HepG2 (cell line): ENCODE results near the gene ZNF669. TPM values are rescaled to one million over a fixed set of nuclear protein-coding genes. Genes with fewer than 3 reads are reported as not detected.

Experiments used
- ARID5B ChIP-seq: IDR thresholded peaks from 2 replicates; pipeline ENCODE4 v1.4.0; 2020; ENCODE audit warnings: mild to moderate bottlenecking, missing genetic modification reagents
- BORCS8-MEF2B ChIP-seq: sonication (generic); formaldehyde crosslinking; IDR thresholded peaks from 2 replicates; pipeline ENCODE4 v1.8.0; 2022; ENCODE audit warnings: mild to moderate bottlenecking, missing genetic modification reagents
- FOSL1 ChIP-seq: sonication (generic); formaldehyde crosslinking; IDR thresholded peaks from 2 replicates; pipeline ENCODE4 v1.9.0; 2021; ENCODE audit warnings: missing genetic modification reagents, borderline replicate concordance
- FOXA3 ChIP-seq: IDR thresholded peaks from 2 replicates; pipeline ENCODE4 v1.6.1; 2016; ENCODE audit warnings: missing genetic modification reagents, missing compliant biosample characterization
- HMGXB3 ChIP-seq: sonication (generic); formaldehyde crosslinking; IDR thresholded peaks from 2 replicates; pipeline ENCODE4 v1.4.0; 2020; ENCODE audit warnings: missing genetic modification reagents, borderline replicate concordance
- IRF1 ChIP-seq: sonication (generic); formaldehyde crosslinking; IDR thresholded peaks from 2 replicates; pipeline ENCODE4 v1.4.0; 2020; ENCODE audit warnings: low read depth, mild to moderate bottlenecking, missing genetic modification reagents
- SP140L ChIP-seq: sonication (generic); formaldehyde crosslinking; IDR thresholded peaks from 2 replicates; pipeline ENCODE4 v1.4.0; 2020; ENCODE audit warnings: missing genetic modification reagents, borderline replicate concordance
- U2AF1 ChIP-seq: fragments of 200-400 bp; formaldehyde crosslinking; optimal IDR thresholded peaks from 2 replicates; pipeline ENCODE3; 2017; ENCODE audit warnings: mild to moderate bottlenecking, low read depth, low read length
- XBP1 ChIP-seq: sonication (generic); formaldehyde crosslinking; IDR thresholded peaks from 2 replicates; pipeline ENCODE4 v1.5.0; 2020; ENCODE audit warnings: missing genetic modification reagents
- ZBTB3 ChIP-seq: sonication (generic); formaldehyde crosslinking; IDR thresholded peaks from 2 replicates; pipeline ENCODE4 v1.4.0; 2020; ENCODE audit warnings: low read depth, mild to moderate bottlenecking, moderate library complexity, missing genetic modification reagents, borderline replicate concordance
- ZGPAT ChIP-seq: IDR thresholded peaks from 2 replicates; pipeline ENCODE4 v1.6.1; 2016; ENCODE audit warnings: mild to moderate bottlenecking
- ZMYM2 ChIP-seq: sonication (generic); formaldehyde crosslinking; IDR thresholded peaks from 2 replicates; pipeline ENCODE4 v1.8.0; 2022; ENCODE audit warnings: mild to moderate bottlenecking, missing genetic modification reagents
- ZNF180 ChIP-seq: sonication (generic); formaldehyde crosslinking; IDR thresholded peaks from 2 replicates; pipeline ENCODE4 v1.4.0; 2020; ENCODE audit warnings: low read depth, missing genetic modification reagents, borderline replicate concordance
- ZNF382 ChIP-seq: sonication (generic); formaldehyde crosslinking; IDR thresholded peaks from 2 replicates; pipeline ENCODE4 v1.5.0; 2020; ENCODE audit warnings: missing genetic modification reagents, mild to moderate bottlenecking, borderline replicate concordance
- ZNF567 ChIP-seq: sonication (generic); formaldehyde crosslinking; IDR thresholded peaks from 2 replicates; pipeline ENCODE4 v1.8.1; 2023; ENCODE audit warnings: mild to moderate bottlenecking, missing genetic modification reagents, borderline replicate concordance
- ZNF615 ChIP-seq: sonication (generic); formaldehyde crosslinking; IDR thresholded peaks from 2 replicates; pipeline ENCODE4 v1.5.0; 2020; ENCODE audit warnings: mild to moderate bottlenecking, missing genetic modification reagents, borderline replicate concordance
- ZNF713 ChIP-seq: sonication (generic); formaldehyde crosslinking; IDR thresholded peaks from 2 replicates; pipeline ENCODE4 v1.4.0; 2020; ENCODE audit warnings: mild to moderate bottlenecking, missing genetic modification reagents
- polyA plus RNA-seq, 8 experiments: library from polyadenylated mRNA; depleted of rRNA in 3 of 8; stranded (reverse) in 7 of 8; unstranded in 1 of 8; fragments of >200 nt; fragmentation: Illumina TruSeq in 4 of 8; extraction: Trizol in 4 of 8; gene quantifications; 2 replicates each; pipeline versions ENCODE4 v1.2.1 to v1.2.3, GENCODE V29; 2011 to 2016; ENCODE audit warnings: low read depth in 4 of 8, missing spikeins in 1 of 8, mixed read lengths in 1 of 8; ENCODE audit not compliant: insufficient read depth in 1 of 8
- total RNA-seq, 5 experiments: library from RNA; depleted of rRNA; stranded (reverse); fragments of >200 nt; fragmentation: Illumina TruSeq; extraction: Trizol; gene quantifications; 2 replicates each; pipeline ENCODE4 v1.2.3, GENCODE V29; 2016; ENCODE audit warnings: low read depth in 1 of 5

Gene ZNF669
- total and polyA plus RNA-seq, 2 of the 13 experiments (the other 11 are each of a cell fraction or from before 2014, with no cell fraction given), result 3.1 to 14.6 TPM

GRCh38 chr1:247103859-247104591, at the start of gene ZNF669 (continued):
- TF ChIP-seq HMGXB3 (CRISPR knock-in tag) (no peak), U2AF1 (peak; percentile 68), SP140L (CRISPR knock-in tag) (no peak), ZNF615 (no peak), ZNF180 (CRISPR knock-in tag) (no peak), ZMYM2 (CRISPR knock-in tag) (0 out of 2 replicates have a peak, but pooled peaks have one; percentile 55), IRF1 (CRISPR knock-in tag) (no peak), ARID5B (CRISPR knock-in tag) (peak; percentile 53; the same call in 1 of the 2 replicates), ZNF713 (no peak), FOSL1 (no peak), ZGPAT (CRISPR knock-in tag) (peak; percentile 72), FOXA3 (0 out of 2 replicates have a peak, but pooled peaks have one; percentile 32), BORCS8-MEF2B (CRISPR knock-in tag) (peak; percentile 73), XBP1 (no peak), ZNF382 (CRISPR knock-in tag) (no peak), ZBTB3 (CRISPR knock-in tag) (no peak), ZNF567 (CRISPR knock-in tag) (no peak)
